OCI-LY7 (cell line): ENCODE data around the gene ERCC4. TPM values are rescaled to one million over a fixed set of nuclear protein-coding genes. Genes with fewer than 3 reads are reported as not detected.

Source experiments
- BruUV-seq: library from RNA; stranded (reverse); fragments of 400-500 nt; replicated peaks from 2 replicates; lab custom pipeline; 2021; lab: Mats Ljungman, UMichigan
- CTCF ChIA-PET: fragments of 300-600 bp; sonication (Branson Sonifier 250); formaldehyde crosslinking; loops from one replicate; lab custom pipeline; 2022; ENCODE audit warnings: antibody characterized with exemption; ENCODE audit not compliant: unreplicated experiment; lab: Charles Lee
- POLR2A ChIA-PET: fragments of 300-600 bp; sonication (Branson Sonifier 250); formaldehyde crosslinking; loops from one replicate; lab custom pipeline; 2022; ENCODE audit warnings: antibody characterized with exemption; lab: Charles Lee
- DNase-seq: peaks from one replicate; pipeline ENCODE4 v3.0.0-alpha.2; 2015; ENCODE audit warnings: low spot score
- H2AFZ ChIP-seq: fragments of 200-600 bp; sonication (generic), shearing (Covaris generic); 2 replicates; pipeline ENCODE4 v1.6.1; 2014; ENCODE audit warnings: mild to moderate bottlenecking, antibody characterized with exemption, low read length, moderate library complexity
- H3K27ac ChIP-seq: fragments of 200-600 bp; sonication (generic); 2 replicates; pipeline ENCODE4 v1.5.1; 2014; ENCODE audit warnings: mixed run types, low read depth, mild to moderate bottlenecking, moderate library complexity, low read length, inconsistent platforms; ENCODE audit not compliant: poor library complexity, severe bottlenecking
- H3K36me3 ChIP-seq: fragments of 200-600 bp; sonication (generic); 2 replicates; pipeline ENCODE4 v1.6.1; 2014; ENCODE audit warnings: mild to moderate bottlenecking, antibody characterized with exemption, low read length, moderate library complexity, mixed read lengths; ENCODE audit not compliant: insufficient read depth
- H3K4me1 ChIP-seq: fragments of 200-600 bp; sonication (generic); 2 replicates; pipeline ENCODE4 v1.5.1; 2014; ENCODE audit warnings: mild to moderate bottlenecking, low read length; ENCODE audit not compliant: insufficient read depth, poor library complexity, severe bottlenecking
- H3K4me2 ChIP-seq: fragments of 200-600 bp; sonication (generic); 2 replicates; pipeline ENCODE4 v1.6.1; 2014; ENCODE audit warnings: mild to moderate bottlenecking, low read length
- H3K4me3 ChIP-seq: fragments of 200-600 bp; sonication (generic); 2 replicates; pipeline ENCODE4 v1.5.1; 2014; ENCODE audit warnings: mild to moderate bottlenecking, low read depth, low read length; ENCODE audit not compliant: poor library complexity, severe bottlenecking
- H3K79me2 ChIP-seq: fragments of 200-600 bp; sonication (generic); 2 replicates; pipeline ENCODE4 v1.6.1; 2016; ENCODE audit warnings: low read depth, mild to moderate bottlenecking, low read length, moderate library complexity, mixed read lengths; ENCODE audit not compliant: insufficient read depth
- H3K9me2 ChIP-seq: fragments of 200-600 bp; sonication (generic); 2 replicates; pipeline ENCODE4 v1.6.1; 2016; ENCODE audit warnings: mild to moderate bottlenecking, low read length, mixed read lengths; ENCODE audit not compliant: insufficient read depth
- H3K9me3 ChIP-seq: fragments of 200-600 bp; sonication (generic); 2 replicates; pipeline ENCODE4 v1.6.1; 2014; ENCODE audit warnings: mild to moderate bottlenecking, mixed run types, low read length, mixed read lengths
- H4K20me1 ChIP-seq: fragments of 200-600 bp; sonication (generic); 2 replicates; pipeline ENCODE4 v1.6.1; 2014; ENCODE audit warnings: mild to moderate bottlenecking, antibody characterized with exemption, low read length, moderate library complexity, mixed read lengths; ENCODE audit not compliant: insufficient read depth
- CTCF ChIP-seq: fragments of 200-600 bp; sonication (generic); conservative IDR thresholded peaks from 2 replicates; pipeline ENCODE4 v1.5.1; 2014; ENCODE audit warnings: mild to moderate bottlenecking, antibody characterized with exemption, low read length, moderate library complexity, mixed read lengths
- EZH2phosphoT487 ChIP-seq: fragments of 200-600 bp; sonication (generic); IDR thresholded peaks from 2 replicates; pipeline ENCODE4 v1.6.1; 2018; ENCODE audit warnings: low read depth, borderline replicate concordance, mild to moderate bottlenecking, mixed run types, antibody characterized with exemption, low read length, moderate library complexity, mixed read lengths
- intact Hi-C: fragments of 100-400 bp; cut with micrococcal nuclease; formaldehyde crosslinking; loops from one replicate; pipeline ENCODE4 v1.10.0; 2022; ENCODE audit not compliant: unreplicated experiment
- total RNA-seq, 2 experiments: library from RNA; depleted of rRNA in 1 of 2; stranded (reverse); fragments of >200 nt in 1 of 2; shearing (Covaris generic) in 1 of 2; gene quantifications; 2 replicates each; pipeline ENCODE4 v1.2.3, GENCODE V29; 2014 to 2022

ERCC4 gene
- total RNA-seq, 2 experiments from 2014 or later: 7.3 to 21.6 TPM

- CTCF ChIA-PET: no interaction called here
- H3K4me1 ChIP-seq: no peaks in the 10 kb centered on the region
- no peak overlapping the region for H2AFZ ChIP-seq
- no peak overlapping the region for H3K27ac ChIP-seq
- no peak overlapping the region for H3K4me3 ChIP-seq
- POLR2A ChIA-PET: interaction anchor here (0.6 kb wide), 1 partner anchor 59 kb away, joined by 3 read pairs; no protein-coding TSS in a partner anchor
- no peaks in the 10 kb centered on the region for H3K36me3 ChIP-seq
- no peaks in the 10 kb centered on the region for H3K9me3 ChIP-seq
- intact Hi-C loops: no loop called here
- no peaks in the 10 kb centered on the region for H3K9me2 ChIP-seq
- TF ChIP-seq CTCF (no peak), EZH2phosphoT487 (no peak)
- BruUV-seq: no TSS peak
- H3K4me2 ChIP-seq: no peak overlapping the region
- no peaks in the 10 kb centered on the region for H4K20me1 ChIP-seq
- no peaks in the 10 kb centered on the region for H3K79me2 ChIP-seq
- DNase-seq: no peak
Observed at GRCh38 chr16:13984794-13985193, 64.8 kb downstream of the ERCC4 start.

- CTCF ChIA-PET: no interaction called here
- intact Hi-C loops: no loop called here
- no peak overlapping the region for H3K27ac ChIP-seq
- no peaks in the 10 kb centered on the region for H3K36me3 ChIP-seq
- no peak for DNase-seq
- POLR2A ChIA-PET: no interaction called here
- TF ChIP-seq EZH2phosphoT487 (no peak), CTCF (no peak)
- no peak overlapping the region for H3K4me2 ChIP-seq
- no peaks in the 10 kb centered on the region for H3K9me2 ChIP-seq
- H4K20me1 ChIP-seq: no peaks in the 10 kb centered on the region
- no peaks in the 10 kb centered on the region for H3K79me2 ChIP-seq
- no peaks in the 10 kb centered on the region for H3K4me1 ChIP-seq
- no TSS peak for BruUV-seq
- no peaks in the 10 kb centered on the region for H3K9me3 ChIP-seq
- no peak overlapping the region for H2AFZ ChIP-seq
- no peak overlapping the region for H3K4me3 ChIP-seq
Observed at GRCh38 chr16:13988038-13988437, 68.1 kb downstream of the ERCC4 start.

GRCh38 chr16:13992322-13992721 is 72.4 kb downstream of the ERCC4 start:
- BruUV-seq: no TSS peak
- Histone ChIP-seq H3K4me1 (peaks cover 3% of the 10 kb centered on the region), H3K9me2 (no peaks in the 10 kb centered on the region), H3K4me3 (no peak overlapping the region), H2AFZ (no peak overlapping the region), H3K36me3 (no peaks in the 10 kb centered on the region), H3K79me2 (no peaks in the 10 kb centered on the region), H3K9me3 (no peaks in the 10 kb centered on the region), H4K20me1 (no peaks in the 10 kb centered on the region), H3K4me2 (no peak overlapping the region), H3K27ac (no peak overlapping the region)
- intact Hi-C loops: no loop called here
- POLR2A ChIA-PET: no interaction called here
- DNase-seq: no peak
- CTCF ChIA-PET: no interaction called here
- no peak for TF ChIP-seq EZH2phosphoT487
- TF ChIP-seq CTCF: no peak
